WERI-Rb-1 (cell line): ENCODE data around the gene VWC2.

Source experiments
- DNase-seq: peaks from one replicate; pipeline ENCODE4 v3.0.0-alpha.2; 2020
- H3K27ac ChIP-seq: fragments of 250-450 bp; sonication (Bioruptor Pico); 2 replicates; pipeline ENCODE4 v1.5.1; 2020; ENCODE audit warnings: mild to moderate bottlenecking, moderate library complexity
- H3K27me3 ChIP-seq: fragments of 250-450 bp; sonication (Bioruptor Pico); 2 replicates; pipeline ENCODE4 v1.5.1; 2021; ENCODE audit warnings: mild to moderate bottlenecking, low read depth, moderate library complexity; ENCODE audit not compliant: insufficient read depth, severe bottlenecking
- H3K36me3 ChIP-seq: fragments of 250-450 bp; sonication (Bioruptor Pico); 2 replicates; pipeline ENCODE4 v1.5.1; 2020; ENCODE audit warnings: mild to moderate bottlenecking, moderate library complexity
- H3K4me3 ChIP-seq: 2 replicates; pipeline ENCODE4 v1.5.1; 2011; ENCODE audit warnings: low read depth, mild to moderate bottlenecking, control low read depth, low read length
- H3K9me3 ChIP-seq: fragments of 250-450 bp; sonication (Bioruptor Pico); 2 replicates; pipeline ENCODE4 v1.5.1; 2021; ENCODE audit warnings: mild to moderate bottlenecking, moderate library complexity; ENCODE audit not compliant: severe bottlenecking
- CTCF ChIP-seq: IDR thresholded peaks from 2 replicates; pipeline ENCODE4 v1.5.1; 2011; ENCODE audit warnings: low read depth, mild to moderate bottlenecking, control low read depth, inconsistent platforms, low read length

Gene VWC2

DNA sequence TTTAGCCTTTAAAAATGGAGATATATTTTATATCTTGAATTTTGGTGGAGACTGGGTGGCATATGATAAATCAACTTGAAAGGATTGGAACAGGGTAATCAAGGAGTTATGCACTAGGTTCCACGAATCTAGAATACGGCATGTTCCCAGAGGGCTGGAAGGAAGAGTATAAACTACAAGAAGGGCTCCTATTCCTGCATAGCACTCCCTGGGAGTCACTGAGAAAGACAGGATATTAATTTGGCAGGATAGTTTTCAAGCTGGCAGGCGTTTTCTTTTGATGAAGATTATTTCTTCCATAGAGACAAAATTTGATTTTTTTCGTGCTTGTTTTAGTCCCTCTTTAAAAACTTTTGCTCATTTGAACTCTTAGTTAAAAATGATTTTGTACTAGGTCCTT lies 119.7 kb downstream of the VWC2 start:
- no peaks in the 10 kb centered on the region for H3K36me3 ChIP-seq
- no peak overlapping the region for H3K27ac ChIP-seq
- no peaks in the 10 kb centered on the region for H3K27me3 ChIP-seq
- TF ChIP-seq CTCF, result no peak
- H3K9me3 ChIP-seq, result no peaks in the 10 kb centered on the region
- no peak for DNase-seq
- H3K4me3 ChIP-seq, result no peak overlapping the region

DNA sequence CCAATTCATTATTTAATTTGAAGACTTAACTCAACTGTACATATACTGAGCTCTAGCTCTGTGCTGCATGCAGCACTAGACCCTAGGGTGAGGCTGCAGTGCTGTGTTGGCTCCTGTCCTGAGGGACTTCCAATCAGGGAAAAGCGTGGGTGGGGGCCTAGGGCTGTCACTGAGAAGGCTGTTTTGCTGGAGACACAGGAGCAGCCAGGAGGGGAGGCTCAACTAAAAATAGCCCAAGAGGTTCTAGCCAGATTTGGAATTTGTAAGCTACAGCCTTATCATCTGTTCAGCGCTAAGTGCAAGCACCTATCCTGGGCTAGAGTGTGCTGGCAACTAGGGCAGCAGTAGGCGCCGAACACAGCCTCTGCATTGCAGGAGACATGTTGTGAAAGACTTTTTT lies 121.1 kb downstream of the VWC2 start:
- H3K36me3 ChIP-seq, result no peaks in the 10 kb centered on the region
- no peak overlapping the region for H3K4me3 ChIP-seq
- no peaks in the 10 kb centered on the region for H3K27me3 ChIP-seq
- no peak for TF ChIP-seq CTCF
- no peak for DNase-seq
- no peaks in the 10 kb centered on the region for H3K9me3 ChIP-seq
- H3K27ac ChIP-seq, result no peak overlapping the region

DNA sequence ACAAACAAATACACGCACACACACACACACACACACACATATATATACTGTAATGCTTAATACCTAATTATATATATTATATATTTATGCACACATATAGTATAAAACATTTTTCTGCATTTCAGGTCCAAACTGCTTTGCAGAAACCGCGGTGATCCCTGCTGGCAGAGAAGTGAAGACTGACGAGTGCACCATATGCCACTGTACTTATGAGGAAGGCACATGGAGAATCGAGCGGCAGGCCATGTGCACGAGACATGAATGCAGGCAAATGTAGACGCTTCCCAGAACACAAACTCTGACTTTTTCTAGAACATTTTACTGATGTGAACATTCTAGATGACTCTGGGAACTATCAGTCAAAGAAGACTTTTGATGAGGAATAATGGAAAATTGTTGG lies 138.5 kb downstream of the VWC2 start:
- Histone ChIP-seq H3K4me3 (no peak overlapping the region), H3K9me3 (no peaks in the 10 kb centered on the region), H3K36me3 (no peaks in the 10 kb centered on the region), H3K27me3 (no peaks in the 10 kb centered on the region), H3K27ac (no peak overlapping the region)
- no peak for DNase-seq
- TF ChIP-seq CTCF, result no peak

- no peak for DNase-seq
- Histone ChIP-seq H3K27ac (no peak overlapping the region), H3K27me3 (no peaks in the 10 kb centered on the region), H3K4me3 (no peak overlapping the region), H3K9me3 (peaks cover 2% of the 10 kb centered on the region), H3K36me3 (no peaks in the 10 kb centered on the region)
- TF ChIP-seq CTCF, result no peak
These were observed 153.3 kb downstream of the VWC2 start for GRCh38 chr7:49926720-49927119.

GRCh38 chr7:49927631-49928030 lies 154.2 kb downstream of the VWC2 start:
- Histone ChIP-seq H3K4me3 (no peak overlapping the region), H3K27me3 (no peaks in the 10 kb centered on the region), H3K36me3 (no peaks in the 10 kb centered on the region), H3K27ac (no peak overlapping the region), H3K9me3 (peaks cover 3% of the 10 kb centered on the region)
- no peak for DNase-seq
- TF ChIP-seq CTCF, result no peak

- Histone ChIP-seq H3K9me3 (peaks cover 3% of the 10 kb centered on the region), H3K36me3 (no peaks in the 10 kb centered on the region), H3K27me3 (no peaks in the 10 kb centered on the region), H3K27ac (no peak overlapping the region), H3K4me3 (no peak overlapping the region)
- no peak for TF ChIP-seq CTCF
- DNase-seq, result no peak
These were observed 155.3 kb downstream of the VWC2 start for GRCh38 chr7:49928787-49929186.
